ENCODE measurements around the gene CYP4Z1.
"Not testable (repeated sequence)": the region's sequence is repeated elsewhere in the genome, so short reads cannot be mapped to it uniquely, and the experiment has no call there.

Gene CYP4Z1

GRCh38 chr1:47067097-47067594 lies at the start of gene CYP4Z1:
CYP4Z1 (plus strand) TSS chr1:47067231; CDS start chr1:47067491, 260 bp downstream.
- DNase-seq (ENCODE audit: low spot score), result no peak

DNA sequence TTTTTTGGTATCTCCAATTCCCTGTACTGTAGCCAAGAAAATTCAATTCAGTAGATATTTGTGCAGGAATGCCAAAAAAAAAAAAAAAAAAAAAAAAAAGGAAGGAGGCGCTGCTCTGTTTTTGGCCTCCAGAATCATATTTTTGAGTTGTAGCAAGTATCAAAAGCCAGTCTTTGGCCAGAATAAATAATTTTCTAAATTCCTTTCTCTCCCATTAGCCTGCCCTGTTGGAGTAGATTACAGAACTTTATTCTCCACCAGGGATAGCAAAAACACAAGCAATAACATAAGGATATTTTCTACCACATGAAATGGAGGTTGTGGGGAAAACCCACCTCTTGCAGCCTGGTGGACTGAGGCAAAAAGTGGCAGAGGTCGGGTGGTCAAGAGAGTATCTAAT lies 46.0 kb upstream of the CYP4Z1 start:
- no peak for DNase-seq (ENCODE audit: low spot score)

DNA sequence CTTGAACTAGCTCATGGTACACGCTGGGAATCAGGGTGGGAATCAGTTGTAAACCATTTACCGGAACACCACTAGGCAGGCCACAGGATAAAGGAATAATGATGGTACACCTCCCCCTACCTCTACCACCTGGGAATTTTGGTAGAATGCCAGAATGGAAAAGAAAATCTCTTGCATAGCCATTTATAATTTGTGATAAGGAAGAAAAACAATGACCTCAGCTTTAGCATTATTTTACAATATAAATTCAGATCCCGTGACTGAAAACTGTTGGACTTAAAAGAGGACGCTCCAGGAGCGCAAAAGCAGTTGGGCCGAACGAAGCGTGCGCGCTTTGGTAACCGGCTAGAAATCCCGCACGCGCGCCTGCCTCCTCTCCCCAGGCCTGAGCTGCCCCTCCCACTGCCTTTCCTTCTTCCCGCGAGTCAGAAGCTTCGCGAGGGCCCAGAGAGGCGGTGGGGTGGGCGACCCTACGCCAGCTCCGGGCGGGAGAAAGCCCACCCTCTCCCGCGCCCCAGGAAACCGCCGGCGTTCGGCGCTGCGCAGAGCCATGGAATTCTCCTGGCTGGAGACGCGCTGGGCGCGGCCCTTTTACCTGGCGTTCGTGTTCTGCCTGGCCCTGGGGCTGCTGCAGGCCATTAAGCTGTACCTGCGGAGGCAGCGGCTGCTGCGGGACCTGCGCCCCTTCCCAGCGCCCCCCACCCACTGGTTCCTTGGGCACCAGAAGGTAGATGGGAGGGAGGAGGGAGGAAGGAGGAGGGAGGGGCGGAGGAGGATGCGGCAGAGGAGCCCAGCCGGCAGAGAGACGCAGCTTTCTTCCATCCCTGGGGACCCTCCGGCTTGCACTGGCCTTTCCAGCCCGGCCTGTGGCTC lies 43.5 kb upstream of the CYP4Z1 start, which contains the start of gene CYP4X1:
Gene CYP4X1, plus strand, starts transcription at position 402 of the 873 bp plus-strand sequence. Its CDS starts 149 bp downstream, at position 551.
- no peak for DNase-seq (ENCODE audit: low spot score)

DNA sequence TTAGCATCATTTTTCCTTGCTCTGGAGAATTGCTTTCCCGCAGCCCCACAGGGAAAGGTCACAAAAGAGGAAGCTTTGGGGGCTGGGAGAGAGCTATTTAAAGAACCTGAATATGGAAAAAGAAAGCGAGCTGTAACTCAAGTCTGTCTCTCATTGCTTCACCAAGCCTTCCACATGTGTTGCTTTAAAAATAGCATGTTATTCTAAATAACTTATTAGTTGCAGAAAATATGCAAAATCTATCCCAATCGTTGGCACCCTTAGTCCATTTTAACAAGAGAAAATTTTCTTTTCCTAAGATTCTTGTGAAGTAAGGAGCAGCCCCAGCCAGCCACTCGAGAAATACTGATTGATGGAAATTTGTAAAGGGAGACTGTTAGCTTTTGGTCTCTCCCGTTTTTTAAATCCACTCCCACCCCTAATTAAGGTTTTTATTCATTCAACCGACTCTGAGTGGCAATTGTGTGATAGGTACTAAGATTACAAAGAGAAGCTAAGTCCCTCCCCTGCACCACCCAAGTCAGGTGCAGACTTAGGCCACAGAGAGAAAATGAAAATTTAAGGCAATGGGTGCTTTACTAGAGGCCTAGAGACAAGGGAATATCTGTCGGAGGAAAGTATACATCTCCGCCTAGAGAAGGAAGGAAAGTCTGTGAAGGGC lies 42.8 kb upstream of the CYP4Z1 start:
- DNase-seq (ENCODE audit: low spot score), result no peak

DNA sequence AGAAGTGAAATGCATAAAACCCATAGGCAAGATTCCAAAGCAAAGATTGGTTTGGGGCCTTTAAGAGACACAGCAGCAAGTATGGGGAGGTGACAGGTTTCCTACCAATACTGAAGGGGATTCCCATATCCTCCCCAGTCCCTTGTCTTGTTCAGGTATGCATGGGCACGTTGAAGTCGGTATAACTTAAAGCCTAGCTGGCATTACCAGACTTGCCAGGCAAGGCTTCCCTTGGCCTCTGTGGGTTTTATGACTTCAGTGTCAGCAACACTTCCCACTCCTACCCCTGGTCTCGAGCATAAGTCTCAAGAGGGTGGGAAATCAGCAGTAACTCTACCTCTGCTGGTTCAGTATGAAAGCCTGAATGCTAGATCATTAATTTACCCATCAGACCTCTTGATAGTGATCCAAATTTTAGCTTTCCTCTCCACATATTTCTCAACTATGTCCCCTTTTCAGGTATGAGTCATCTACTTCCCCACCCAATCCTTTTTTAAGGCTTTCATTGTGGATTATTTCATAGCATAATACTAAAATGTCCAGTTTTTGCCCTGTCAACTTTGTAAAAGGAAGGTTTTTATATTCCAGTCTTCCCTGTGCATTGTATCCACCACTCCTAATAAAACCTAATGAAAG lies 36.7 kb upstream of the CYP4Z1 start:
- DNase-seq (ENCODE audit: low spot score), result no peak

DNA sequence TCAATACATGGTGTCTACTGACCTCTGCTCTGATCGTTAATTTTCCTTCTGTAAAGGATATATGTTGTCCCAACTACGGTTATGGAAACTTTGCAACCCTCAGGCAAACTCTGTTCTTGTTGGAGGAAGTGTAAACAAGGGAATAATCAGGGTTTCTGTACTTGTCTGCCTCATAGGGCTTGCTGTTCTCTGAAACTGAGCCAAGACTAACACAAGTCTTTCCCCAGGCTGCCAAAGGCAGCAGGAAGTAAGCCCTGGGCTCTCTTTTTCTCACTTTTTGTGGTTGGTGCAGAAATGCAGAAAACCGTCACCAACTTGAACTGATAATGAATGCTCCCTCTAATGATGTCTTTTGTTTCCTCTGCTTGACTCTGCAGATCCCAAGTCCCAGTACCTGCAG lies 36.0 kb upstream of the CYP4Z1 start:
- no peak for DNase-seq (ENCODE audit: low spot score)

GRCh38 chr1:47031585-47031984 lies 35.4 kb upstream of the CYP4Z1 start:
- no peak for DNase-seq (ENCODE audit: low spot score)

- DNase-seq (ENCODE audit: low spot score), result no peak
Observed at GRCh38 chr1:47036764-47037163, 30.3 kb upstream of the CYP4Z1 start.

DNA sequence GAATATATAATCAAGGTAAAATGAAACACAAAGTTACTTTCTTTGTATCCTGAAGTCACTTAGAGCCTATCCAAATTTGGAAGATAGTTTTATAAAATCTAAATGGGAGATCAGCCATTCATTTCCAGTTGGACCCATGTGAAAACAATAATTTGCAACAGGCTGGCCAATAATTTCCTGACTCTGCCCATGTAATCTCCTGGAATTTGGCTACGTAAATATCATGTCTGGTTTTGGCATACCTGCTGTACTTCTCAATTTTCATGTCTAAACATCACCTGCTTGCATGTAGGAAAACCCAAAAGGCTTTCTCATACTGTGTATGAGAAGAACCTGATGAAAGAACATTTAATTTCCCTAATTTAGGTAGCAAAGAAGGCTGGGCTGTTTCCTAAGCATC lies 7.7 kb upstream of the CYP4Z1 start:
- DNase-seq (ENCODE audit: low spot score), result no peak

DNA sequence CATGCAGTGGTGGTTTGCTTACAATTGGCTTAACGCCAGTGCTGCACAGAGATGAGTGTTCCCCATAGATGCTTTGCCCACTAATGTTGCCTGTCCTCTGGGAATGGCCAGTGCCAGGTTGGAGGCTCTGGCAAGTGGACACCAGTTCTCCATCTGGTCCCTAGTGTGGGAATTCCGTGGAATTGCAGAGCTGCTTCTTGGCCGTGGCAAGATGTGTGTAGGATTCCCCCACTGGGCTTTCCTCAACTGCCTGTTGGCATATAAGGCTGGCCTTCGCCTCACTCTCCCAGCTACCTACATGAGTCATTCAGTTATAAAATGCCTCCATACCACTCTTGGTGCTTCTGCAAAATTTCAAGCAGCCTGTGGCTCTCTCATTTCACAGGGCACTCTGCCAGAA lies 2.0 kb downstream of the CYP4Z1 start:
- not testable (repeated sequence) for DNase-seq (ENCODE audit: low spot score)

- not testable (repeated sequence) for DNase-seq (ENCODE audit: low spot score)
Observed at GRCh38 chr1:47069509-47069908, 2.5 kb downstream of the CYP4Z1 start.

GRCh38 chr1:47089356-47089755 lies 22.3 kb downstream of the CYP4Z1 start:
- DNase-seq (ENCODE audit: low spot score), result peak; percentile 40

- DNase-seq (ENCODE audit: low spot score), result not testable (repeated sequence)
Observed at GRCh38 chr1:47091476-47091875, 24.4 kb downstream of the CYP4Z1 start.

GRCh38 chr1:47104816-47105215 lies 37.8 kb downstream of the CYP4Z1 start:
- DNase-seq (ENCODE audit: low spot score), result no peak

DNA sequence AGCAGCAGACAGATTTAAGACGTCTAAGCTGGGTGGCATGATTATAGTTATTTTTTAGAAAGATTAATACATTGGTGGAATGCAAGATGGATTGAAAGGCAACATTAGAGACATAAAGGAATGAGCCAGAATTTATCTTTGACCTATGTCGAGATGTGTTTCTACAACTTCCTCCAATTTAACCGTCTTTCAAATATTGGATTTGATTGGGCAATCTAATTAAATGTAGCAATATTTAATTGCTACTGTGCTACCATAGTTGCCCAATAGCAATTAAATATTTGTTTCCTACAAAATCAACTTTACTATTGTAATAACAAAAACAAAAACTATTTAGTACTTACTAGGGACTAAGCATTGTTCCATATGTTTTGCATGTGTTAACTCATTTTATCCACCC lies 39.8 kb downstream of the CYP4Z1 start:
- DNase-seq (ENCODE audit: low spot score), result no peak

DNA sequence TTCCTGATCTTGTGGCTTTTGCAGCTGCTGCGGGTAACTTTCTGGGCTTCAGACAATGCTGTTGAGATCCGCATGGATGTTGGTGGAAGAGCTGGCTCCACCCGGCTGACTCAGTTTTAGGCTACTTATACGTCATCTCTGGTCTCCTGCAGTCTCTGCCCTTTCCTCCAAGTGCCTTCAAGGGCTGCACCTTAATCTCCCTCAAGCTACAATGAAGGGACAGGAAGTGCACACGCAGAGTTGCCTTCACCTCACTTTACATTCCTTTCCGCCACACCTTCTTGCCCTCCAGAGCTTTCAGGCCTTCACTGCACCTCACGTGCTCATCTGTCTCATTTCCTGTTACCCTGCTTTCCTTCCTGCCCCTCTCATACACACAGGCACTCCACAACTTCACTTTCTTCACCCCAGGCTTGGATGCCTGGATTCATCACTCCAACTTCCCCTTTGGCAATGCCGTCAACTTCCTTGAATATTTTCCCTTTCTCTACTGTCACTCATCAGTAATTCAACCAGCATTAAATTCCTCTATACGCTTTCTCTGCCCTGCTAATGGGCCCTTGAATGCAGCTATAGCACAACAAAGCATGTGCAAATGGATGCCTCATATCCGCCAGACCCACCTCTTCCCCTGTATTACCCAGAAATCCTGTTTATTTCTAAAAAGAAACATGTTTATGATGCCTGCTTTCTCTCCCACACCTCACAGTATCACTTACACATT lies 41.0 kb downstream of the CYP4Z1 start:
- peak; percentile 48 for DNase-seq (ENCODE audit: low spot score)

GRCh38 chr1:47109482-47109881 lies 42.5 kb downstream of the CYP4Z1 start:
- DNase-seq (ENCODE audit: low spot score), result not testable (repeated sequence)

DNA sequence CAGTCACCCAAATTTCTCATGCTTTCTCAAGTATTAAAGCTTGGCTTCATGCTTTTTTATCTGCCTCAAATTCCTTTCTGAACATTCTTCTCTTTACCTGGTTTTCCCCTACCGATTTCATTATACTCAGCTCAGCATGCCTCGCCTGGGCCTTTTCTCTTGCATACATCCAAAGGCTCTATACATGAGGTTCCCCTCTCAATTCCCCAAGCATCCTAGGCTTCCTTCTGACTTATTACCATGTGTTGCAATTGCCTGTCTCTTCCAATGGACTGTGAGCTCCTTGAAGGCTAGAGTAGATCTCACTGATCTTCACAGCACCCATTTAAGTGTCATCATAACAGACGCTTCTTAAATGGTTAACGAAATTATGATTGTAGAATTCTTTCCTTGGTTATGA lies 46.1 kb downstream of the CYP4Z1 start:
- DNase-seq (ENCODE audit: low spot score), result no peak

DNA sequence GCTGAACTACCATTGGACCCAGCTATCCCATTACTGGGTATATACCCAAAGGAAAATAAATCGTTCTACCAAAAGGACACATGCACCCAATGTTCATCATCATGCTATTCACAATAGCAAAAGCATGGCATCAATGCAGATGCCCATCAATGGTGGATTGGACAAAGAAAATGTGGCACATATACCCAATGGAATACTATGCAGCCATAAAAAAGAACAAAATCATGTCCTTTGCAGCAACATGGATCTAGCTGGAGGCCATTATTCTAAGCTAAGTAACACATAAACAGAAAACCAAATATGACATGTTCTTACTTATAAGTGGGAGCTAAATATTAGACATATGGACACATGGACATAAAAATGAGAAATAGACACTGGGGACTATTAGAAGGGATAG lies 54.0 kb downstream of the CYP4Z1 start:
- DNase-seq (ENCODE audit: low spot score), result not testable (repeated sequence)

DNA sequence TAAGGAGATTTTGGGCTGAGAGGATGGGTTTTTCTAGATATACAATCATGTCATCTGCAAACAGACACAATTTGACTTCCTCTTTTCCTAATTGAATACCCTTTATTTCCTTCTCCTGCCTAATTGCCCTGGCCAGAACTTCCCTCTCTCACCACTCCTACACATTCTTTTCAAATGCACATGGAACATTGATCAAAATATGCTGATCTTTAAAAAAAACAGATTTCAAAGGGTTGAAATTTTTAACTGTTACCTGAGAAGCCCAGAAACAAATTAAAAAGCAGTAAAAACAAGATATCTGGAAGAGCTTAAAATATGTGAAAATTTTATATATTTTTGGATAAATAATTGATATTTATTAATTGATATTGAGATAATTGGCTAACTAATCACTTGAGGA lies 57.8 kb downstream of the CYP4Z1 start:
- not testable (repeated sequence) for DNase-seq (ENCODE audit: low spot score)

DNA sequence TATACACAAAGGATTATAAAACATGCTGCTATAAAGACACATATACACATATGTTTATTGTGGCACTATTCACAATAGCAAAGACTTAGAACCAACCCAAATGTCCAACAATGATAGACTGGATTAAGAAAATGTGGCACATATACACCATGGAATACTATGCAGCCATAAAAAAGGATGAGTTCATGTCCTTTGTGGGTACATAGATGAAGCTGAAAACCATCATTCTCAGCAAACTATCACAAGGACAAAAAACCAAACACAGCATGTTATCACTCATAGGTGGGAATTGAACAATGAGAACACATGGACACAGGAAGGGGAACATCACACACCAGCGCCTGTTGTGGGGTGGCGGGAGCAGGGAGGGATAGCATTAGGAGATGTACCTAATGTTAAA lies 60.0 kb downstream of the CYP4Z1 start:
- not testable (repeated sequence) for DNase-seq (ENCODE audit: low spot score)

- DNase-seq (ENCODE audit: low spot score), result no peak
Observed at GRCh38 chr1:47128221-47128620, 61.2 kb downstream of the CYP4Z1 start.
